ENCODE results near the gene MACROD2.

The MACROD2 gene

GRCh38 chr20:15673206-15673605, 1677.9 kb downstream of the MACROD2 start:
- no peak overlapping the region for H3K4me3 ChIP-seq (ENCODE audit: low read depth, low read length)

- no peak overlapping the region for H3K4me3 ChIP-seq (ENCODE audit: low read depth, low read length)
Measured at GRCh38 chr20:15674253-15675060, 1679.1 kb downstream of the MACROD2 start.

- H3K4me3 ChIP-seq (ENCODE audit: low read depth, low read length) = no peak overlapping the region
Measured at GRCh38 chr20:15675061-15675514, 1679.8 kb downstream of the MACROD2 start.

GRCh38 chr20:15675813-15676484, 1680.6 kb downstream of the MACROD2 start:
- H3K4me3 ChIP-seq (ENCODE audit: low read depth, low read length) = no peak overlapping the region

GRCh38 chr20:15676815-15677214, 1681.5 kb downstream of the MACROD2 start:
- H3K4me3 ChIP-seq (ENCODE audit: low read depth, low read length) = no peak overlapping the region

GRCh38 chr20:15682690-15683089, 1687.4 kb downstream of the MACROD2 start:
- H3K4me3 ChIP-seq (ENCODE audit: low read depth, low read length) = no peak overlapping the region

- H3K4me3 ChIP-seq (ENCODE audit: low read depth, low read length) = no peak overlapping the region
Measured at GRCh38 chr20:15692570-15692969, 1697.3 kb downstream of the MACROD2 start.

GRCh38 chr20:15699431-15700146, 1704.3 kb downstream of the MACROD2 start:
- no peak overlapping the region for H3K4me3 ChIP-seq (ENCODE audit: low read depth, low read length)

- H3K4me3 ChIP-seq (ENCODE audit: low read depth, low read length) = no peak overlapping the region
Measured at GRCh38 chr20:15700147-15700765, 1704.9 kb downstream of the MACROD2 start.

GRCh38 chr20:15702161-15702560, 1706.8 kb downstream of the MACROD2 start:
- no peak overlapping the region for H3K4me3 ChIP-seq (ENCODE audit: low read depth, low read length)

GRCh38 chr20:15703171-15703911, 1708.0 kb downstream of the MACROD2 start:
- H3K4me3 ChIP-seq (ENCODE audit: low read depth, low read length) = no peak overlapping the region

- no peak overlapping the region for H3K4me3 ChIP-seq (ENCODE audit: low read depth, low read length)
Measured at GRCh38 chr20:15705975-15706374, 1710.7 kb downstream of the MACROD2 start.

- H3K4me3 ChIP-seq (ENCODE audit: low read depth, low read length) = no peak overlapping the region
Measured at GRCh38 chr20:15706719-15707118, 1711.4 kb downstream of the MACROD2 start.

- no peak overlapping the region for H3K4me3 ChIP-seq (ENCODE audit: low read depth, low read length)
Measured at GRCh38 chr20:15708984-15709598, 1713.8 kb downstream of the MACROD2 start.

GRCh38 chr20:15710636-15711035, 1715.3 kb downstream of the MACROD2 start:
- H3K4me3 ChIP-seq (ENCODE audit: low read depth, low read length) = no peak overlapping the region

GRCh38 chr20:15711177-15711576, 1715.9 kb downstream of the MACROD2 start:
- no peak overlapping the region for H3K4me3 ChIP-seq (ENCODE audit: low read depth, low read length)

GRCh38 chr20:15716256-15716655, 1720.9 kb downstream of the MACROD2 start:
- H3K4me3 ChIP-seq (ENCODE audit: low read depth, low read length) = no peak overlapping the region

- H3K4me3 ChIP-seq (ENCODE audit: low read depth, low read length) = no peak overlapping the region
Measured at GRCh38 chr20:15726416-15726815, 1731.1 kb downstream of the MACROD2 start.

- no peak overlapping the region for H3K4me3 ChIP-seq (ENCODE audit: low read depth, low read length)
Measured at GRCh38 chr20:15734052-15734451, 1738.7 kb downstream of the MACROD2 start.

GRCh38 chr20:15739035-15739434, 1743.7 kb downstream of the MACROD2 start:
- no peak overlapping the region for H3K4me3 ChIP-seq (ENCODE audit: low read depth, low read length)

Data from iPS-11a (cell line).